ENCODE measurements around the gene CCNY. TPM values are rescaled to one million over a fixed set of nuclear protein-coding genes. Genes with fewer than 3 reads are reported as not detected.
A peak's percentile ranks its signal among the peaks of the same experiment; 100 is the strongest.

CCNY gene
- total and polyA plus RNA-seq, 2 experiments from 2014 or later = 38.9 to 79.9 TPM

DNA sequence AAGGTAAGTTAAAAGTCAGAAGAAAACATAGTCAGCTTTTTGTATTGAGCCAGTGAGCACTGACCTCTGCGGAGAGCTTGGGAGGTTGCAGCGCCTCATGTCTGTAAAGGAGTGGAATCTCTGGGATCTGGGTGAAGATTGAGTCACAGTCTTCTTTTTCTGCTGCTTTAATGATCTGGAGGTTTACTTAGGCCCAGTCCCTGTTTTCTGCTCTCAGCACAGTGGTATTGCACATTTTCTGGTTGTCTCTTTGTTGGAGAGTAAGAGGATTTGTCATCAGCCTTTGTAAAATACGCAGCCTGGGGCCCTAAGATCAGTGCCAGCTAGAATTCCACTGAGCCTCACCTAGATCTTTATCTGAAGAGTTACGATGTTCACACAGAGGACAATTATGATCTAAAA, 210.5 kb downstream of the CCNY start:
- Histone ChIP-seq H3K4me3 (no peak overlapping the region), H3K9me3 (ENCODE audit: low read depth) (no peaks in the 10 kb centered on the region), H3K36me3 (peaks cover 2% of the 10 kb centered on the region), H3K27ac (no peak overlapping the region), H3K4me1 (ENCODE audit: low read depth) (no peaks in the 10 kb centered on the region), H3K27me3 (no peaks in the 10 kb centered on the region)
- no peak for TF ChIP-seq CTCF (IDR thresholded peaks at IDR 0.05; ENCODE audit: low read depth, low read length)
- DNase-seq (ENCODE audit: low read depth in 1 of 2, low spot score in 1 of 2) = peak in 1 of 2 donors; percentile 7

DNA sequence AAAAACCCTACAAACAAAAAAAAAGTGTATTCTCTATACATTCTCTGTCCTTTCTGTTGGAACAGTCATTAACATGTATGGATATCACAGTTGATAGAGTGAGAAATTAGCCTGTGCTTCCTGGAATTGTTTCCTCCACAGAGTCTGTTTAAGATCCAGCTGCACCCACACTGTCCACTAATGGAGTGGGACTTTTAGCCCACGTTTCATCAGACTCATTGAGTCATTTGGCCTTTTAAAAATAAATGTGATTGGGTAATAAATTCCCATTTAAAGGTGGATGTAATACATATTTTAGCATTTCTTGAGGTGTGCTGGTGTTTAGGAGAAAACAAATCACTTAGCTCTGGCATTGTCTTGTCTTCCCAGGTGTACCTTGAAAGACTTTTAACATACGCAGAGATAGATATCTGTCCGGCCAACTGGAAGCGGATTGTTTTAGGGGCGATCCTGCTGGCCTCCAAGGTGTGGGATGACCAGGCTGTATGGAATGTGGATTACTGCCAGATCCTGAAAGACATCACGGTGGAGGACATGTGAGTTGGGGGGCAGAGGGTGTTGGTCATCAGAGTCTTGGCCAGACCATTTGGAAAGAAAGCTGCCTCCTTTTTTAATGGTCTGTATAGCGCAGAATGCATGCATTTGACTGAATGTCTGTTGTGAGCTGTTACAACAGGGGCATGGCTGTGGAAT, 216.5 kb downstream of the CCNY start:
- Histone ChIP-seq H3K4me3 (no peak overlapping the region), H3K27ac (no peak overlapping the region), H3K36me3 (peaks cover 11% of the 10 kb centered on the region), H3K9me3 (ENCODE audit: low read depth) (no peaks in the 10 kb centered on the region), H3K27me3 (no peaks in the 10 kb centered on the region), H3K4me1 (ENCODE audit: low read depth) (no peaks in the 10 kb centered on the region)
- TF ChIP-seq CTCF (IDR thresholded peaks at IDR 0.05; ENCODE audit: low read depth, low read length) = no peak
- DNase-seq (ENCODE audit: low read depth in 1 of 2, low spot score in 1 of 2) = peak in 1 of 2 donors; percentile 11

- Histone ChIP-seq H3K27me3 (no peaks in the 10 kb centered on the region), H3K4me3 (no peak overlapping the region), H3K4me1 (ENCODE audit: low read depth) (no peaks in the 10 kb centered on the region), H3K9me3 (ENCODE audit: low read depth) (no peaks in the 10 kb centered on the region), H3K27ac (no peak overlapping the region), H3K36me3 (peaks cover 11% of the 10 kb centered on the region)
- no peak for DNase-seq (ENCODE audit: low read depth in 1 of 2, low spot score in 1 of 2)
- no peak for TF ChIP-seq CTCF (IDR thresholded peaks at IDR 0.05; ENCODE audit: low read depth, low read length)
Observed at GRCh38 chr10:35554036-35554435, 217.7 kb downstream of the CCNY start.

DNA sequence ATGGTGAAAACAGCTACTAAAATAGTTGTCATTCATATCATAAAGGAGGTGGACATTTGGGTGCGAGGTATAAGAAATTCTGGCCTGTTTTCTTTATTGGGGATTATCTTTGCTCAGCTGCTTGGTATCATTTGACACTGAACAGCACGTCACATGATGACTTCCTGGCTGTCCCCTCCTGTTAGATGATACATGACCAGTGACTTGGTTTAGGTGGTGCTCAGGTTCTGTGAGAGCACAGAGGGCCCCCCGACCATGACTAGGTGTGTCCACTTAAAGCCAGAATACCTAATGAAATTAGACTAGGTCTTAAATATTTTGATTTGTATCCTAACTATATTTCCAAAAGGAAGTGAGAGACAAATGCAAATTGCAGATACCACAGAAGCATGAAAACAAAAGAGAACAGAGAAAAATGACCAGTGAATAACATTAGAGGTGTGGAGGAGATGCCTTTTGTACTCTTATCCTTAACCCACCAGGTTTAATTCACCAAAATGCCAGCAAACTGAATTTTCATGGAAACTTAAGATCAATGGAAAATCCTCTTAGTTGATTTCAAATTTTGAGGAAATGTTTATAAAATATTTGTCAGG, 218.2 kb downstream of the CCNY start:
- H3K27ac ChIP-seq = no peak overlapping the region
- TF ChIP-seq CTCF (IDR thresholded peaks at IDR 0.05; ENCODE audit: low read depth, low read length) = no peak
- no peak overlapping the region for H3K4me3 ChIP-seq
- H3K36me3 ChIP-seq = peaks cover 11% of the 10 kb centered on the region
- H3K9me3 ChIP-seq (ENCODE audit: low read depth) = no peaks in the 10 kb centered on the region
- no peaks in the 10 kb centered on the region for H3K4me1 ChIP-seq (ENCODE audit: low read depth)
- H3K27me3 ChIP-seq = no peaks in the 10 kb centered on the region
- no peak for DNase-seq (ENCODE audit: low read depth in 1 of 2, low spot score in 1 of 2)

DNA sequence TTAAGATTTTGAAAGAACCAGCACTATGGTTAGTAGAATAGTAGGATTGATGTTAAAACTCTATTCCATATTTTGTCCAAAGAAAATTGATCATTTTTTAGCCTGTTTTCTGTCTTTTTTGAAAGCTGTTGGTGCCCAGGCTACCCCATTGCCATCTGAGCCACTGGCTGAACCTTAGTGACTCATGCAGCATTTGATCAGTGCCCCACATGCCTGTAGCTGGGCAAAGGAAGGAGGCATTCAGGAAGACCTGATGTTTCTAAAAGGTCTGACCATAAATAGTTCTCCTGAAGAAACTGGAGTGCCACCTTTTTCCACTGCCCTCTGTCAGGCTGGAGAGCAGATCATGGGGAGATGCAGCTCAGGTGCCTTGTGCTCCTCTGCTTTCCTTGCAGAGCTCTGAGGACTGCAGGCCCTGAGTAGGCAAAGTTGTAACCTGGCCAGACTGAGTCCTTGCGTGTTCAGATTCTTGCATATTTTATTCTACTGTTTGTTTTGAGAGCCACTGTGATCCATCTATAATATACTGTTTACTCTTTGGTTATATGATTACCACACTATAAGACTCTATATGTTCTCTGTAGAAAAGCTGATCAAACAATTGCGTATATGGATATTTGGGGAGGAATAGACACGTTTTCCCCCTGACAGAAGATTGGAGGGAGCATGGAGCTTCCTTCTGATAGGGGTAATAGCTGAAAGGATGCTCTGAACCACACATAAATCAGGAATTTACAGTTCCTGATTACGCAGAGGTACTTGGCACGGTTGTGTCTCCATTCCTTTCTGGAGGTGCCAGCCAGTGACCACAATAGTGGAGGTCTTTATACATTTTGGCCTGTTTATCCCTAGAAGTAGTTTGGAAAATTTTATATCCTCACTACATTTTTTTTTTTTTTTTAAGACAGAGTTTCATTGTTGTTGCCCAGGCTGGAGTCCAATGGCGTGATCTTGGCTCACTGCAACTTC, 219.9 kb downstream of the CCNY start:
- Histone ChIP-seq H3K9me3 (ENCODE audit: low read depth) (no peaks in the 10 kb centered on the region), H3K27me3 (no peaks in the 10 kb centered on the region), H3K4me3 (no peak overlapping the region), H3K4me1 (ENCODE audit: low read depth) (no peaks in the 10 kb centered on the region), H3K27ac (no peak overlapping the region), H3K36me3 (peaks cover 11% of the 10 kb centered on the region)
- DNase-seq (ENCODE audit: low read depth in 1 of 2, low spot score in 1 of 2) = no peak
- no peak for TF ChIP-seq CTCF (IDR thresholded peaks at IDR 0.05; ENCODE audit: low read depth, low read length)

All from cardiac muscle cell (in vitro differentiated cells and primary cell).